ENCODE results near the gene MAGIX.

DNA sequence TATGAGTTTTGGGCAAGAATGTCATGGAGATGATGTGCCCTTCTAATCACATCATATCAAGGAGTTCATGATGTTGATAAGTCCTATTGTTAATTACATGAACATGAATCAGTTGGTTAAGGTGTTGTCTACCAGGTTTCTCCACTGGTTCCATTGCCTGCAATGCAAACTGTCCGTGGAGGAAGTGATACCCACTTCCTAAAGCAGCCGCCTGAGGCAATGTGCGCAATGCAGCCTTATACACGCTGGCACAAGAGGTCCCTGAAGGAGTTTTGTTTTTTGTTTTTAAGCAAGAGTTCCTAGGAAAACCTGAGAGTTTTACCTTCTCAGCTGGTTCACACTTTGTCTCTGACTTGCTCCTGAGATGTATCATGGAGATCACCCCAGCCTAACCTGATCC is 33.1 kb upstream of the MAGIX start:
- TF ChIP-seq, protein P1, sequence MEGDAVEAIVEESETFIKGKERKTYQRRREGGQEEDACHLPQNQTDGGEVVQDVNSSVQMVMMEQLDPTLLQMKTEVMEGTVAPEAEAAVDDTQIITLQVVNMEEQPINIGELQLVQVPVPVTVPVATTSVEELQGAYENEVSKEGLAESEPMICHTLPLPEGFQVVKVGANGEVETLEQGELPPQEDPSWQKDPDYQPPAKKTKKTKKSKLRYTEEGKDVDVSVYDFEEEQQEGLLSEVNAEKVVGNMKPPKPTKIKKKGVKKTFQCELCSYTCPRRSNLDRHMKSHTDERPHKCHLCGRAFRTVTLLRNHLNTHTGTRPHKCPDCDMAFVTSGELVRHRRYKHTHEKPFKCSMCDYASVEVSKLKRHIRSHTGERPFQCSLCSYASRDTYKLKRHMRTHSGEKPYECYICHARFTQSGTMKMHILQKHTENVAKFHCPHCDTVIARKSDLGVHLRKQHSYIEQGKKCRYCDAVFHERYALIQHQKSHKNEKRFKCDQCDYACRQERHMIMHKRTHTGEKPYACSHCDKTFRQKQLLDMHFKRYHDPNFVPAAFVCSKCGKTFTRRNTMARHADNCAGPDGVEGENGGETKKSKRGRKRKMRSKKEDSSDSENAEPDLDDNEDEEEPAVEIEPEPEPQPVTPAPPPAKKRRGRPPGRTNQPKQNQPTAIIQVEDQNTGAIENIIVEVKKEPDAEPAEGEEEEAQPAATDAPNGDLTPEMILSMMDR (IDR thresholded peaks at IDR 0.05) = no peak
- TF ChIP-seq POLR2A (IDR thresholded peaks at IDR 0.05) (no peak), POLR2AphosphoS5 (IDR thresholded peaks at IDR 0.05) (no peak)

Measured in prostate gland (tissue), 2 donors.